SK-N-SH (cell line): ENCODE measurements around the gene DOCK3.

Source experiments
- CHD2 ChIP-seq: fragments of 150-350 bp; IDR thresholded peaks from 2 replicates; pipeline ENCODE4 v1.6.1; 2018; ENCODE audit warnings: low read length; ENCODE audit not compliant: partially characterized antibody
- EZH2phosphoT487 ChIP-seq: fragments of 200-600 bp; sonication (generic); IDR thresholded peaks from 2 replicates; pipeline ENCODE4 v1.6.1; 2017; ENCODE audit warnings: low read depth, mixed run types, mild to moderate bottlenecking, antibody characterized with exemption, moderate library complexity, borderline replicate concordance
- FOXM1 ChIP-seq: IDR thresholded peaks from 2 replicates; pipeline ENCODE4 v1.4.0; 2012; ENCODE audit warnings: low read depth, mild to moderate bottlenecking
- RCOR1 ChIP-seq: fragments of 150-350 bp; IDR thresholded peaks from 2 replicates; pipeline ENCODE4 v1.6.1; 2017; ENCODE audit warnings: antibody characterized with exemption, low read length
- SMC3 ChIP-seq: IDR thresholded peaks from 2 replicates; pipeline ENCODE4 v1.6.1; 2012; ENCODE audit warnings: low read depth, low read length, improper control_type of control experiment
- TAF1 ChIP-seq: IDR thresholded peaks from 2 replicates; pipeline ENCODE4 v1.6.1; 2012; ENCODE audit warnings: low read depth, mild to moderate bottlenecking, low read length, moderate library complexity, borderline replicate concordance
- TF ChIP-seq, protein P1 (sequence below): fragments of 200-600 bp; sonication (generic); IDR thresholded peaks from 2 replicates; pipeline ENCODE4 v1.6.1; 2017; ENCODE audit warnings: antibody characterized with exemption, mild to moderate bottlenecking, moderate library complexity
- TF ChIP-seq, protein P2 (sequence below): IDR thresholded peaks from 2 replicates; pipeline ENCODE4 v1.4.0; 2012; ENCODE audit warnings: low read depth, borderline replicate concordance
- TF ChIP-seq, protein P3 (sequence below): IDR thresholded peaks from 2 replicates; pipeline ENCODE4 v1.4.0; 2012; ENCODE audit warnings: low read depth, borderline replicate concordance

DNA sequence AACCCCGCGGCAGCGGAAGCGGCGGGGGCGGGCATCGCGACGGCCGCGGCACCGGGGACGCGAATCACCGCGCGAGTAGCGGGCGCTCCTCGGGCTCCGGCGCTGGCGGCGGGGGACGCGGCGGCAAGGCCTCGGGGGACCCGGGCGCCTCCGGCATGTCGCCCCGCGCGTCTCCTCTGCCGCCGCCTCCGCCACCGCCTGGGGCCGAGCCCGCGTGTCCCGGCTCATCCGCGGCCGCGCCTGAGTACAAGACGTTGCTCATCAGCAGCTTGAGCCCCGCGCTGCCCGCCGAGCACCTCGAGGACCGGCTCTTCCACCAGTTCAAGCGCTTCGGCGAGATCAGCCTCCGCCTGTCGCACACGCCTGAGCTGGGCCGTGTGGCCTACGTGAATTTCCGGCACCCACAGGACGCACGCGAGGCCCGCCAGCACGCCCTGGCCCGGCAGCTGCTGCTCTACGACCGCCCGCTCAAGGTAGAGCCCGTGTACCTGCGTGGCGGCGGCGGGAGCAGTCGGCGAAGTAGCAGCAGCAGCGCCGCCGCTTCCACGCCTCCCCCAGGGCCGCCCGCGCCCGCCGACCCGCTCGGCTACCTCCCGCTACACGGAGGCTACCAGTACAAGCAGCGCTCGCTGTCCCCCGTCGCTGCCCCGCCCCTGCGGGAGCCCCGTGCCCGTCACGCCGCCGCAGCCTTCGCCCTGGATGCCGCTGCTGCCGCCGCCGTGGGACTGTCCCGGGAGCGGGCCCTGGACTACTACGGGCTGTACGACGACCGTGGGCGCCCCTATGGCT is 717.0 kb downstream of the DOCK3 start:
- TF ChIP-seq, protein P1, sequence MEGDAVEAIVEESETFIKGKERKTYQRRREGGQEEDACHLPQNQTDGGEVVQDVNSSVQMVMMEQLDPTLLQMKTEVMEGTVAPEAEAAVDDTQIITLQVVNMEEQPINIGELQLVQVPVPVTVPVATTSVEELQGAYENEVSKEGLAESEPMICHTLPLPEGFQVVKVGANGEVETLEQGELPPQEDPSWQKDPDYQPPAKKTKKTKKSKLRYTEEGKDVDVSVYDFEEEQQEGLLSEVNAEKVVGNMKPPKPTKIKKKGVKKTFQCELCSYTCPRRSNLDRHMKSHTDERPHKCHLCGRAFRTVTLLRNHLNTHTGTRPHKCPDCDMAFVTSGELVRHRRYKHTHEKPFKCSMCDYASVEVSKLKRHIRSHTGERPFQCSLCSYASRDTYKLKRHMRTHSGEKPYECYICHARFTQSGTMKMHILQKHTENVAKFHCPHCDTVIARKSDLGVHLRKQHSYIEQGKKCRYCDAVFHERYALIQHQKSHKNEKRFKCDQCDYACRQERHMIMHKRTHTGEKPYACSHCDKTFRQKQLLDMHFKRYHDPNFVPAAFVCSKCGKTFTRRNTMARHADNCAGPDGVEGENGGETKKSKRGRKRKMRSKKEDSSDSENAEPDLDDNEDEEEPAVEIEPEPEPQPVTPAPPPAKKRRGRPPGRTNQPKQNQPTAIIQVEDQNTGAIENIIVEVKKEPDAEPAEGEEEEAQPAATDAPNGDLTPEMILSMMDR = no peak
- TF ChIP-seq CHD2 (no peak), EZH2phosphoT487 (no peak), TAF1 (no peak), SMC3 (no peak), RCOR1 (no peak), FOXM1 (no peak)
- TF ChIP-seq, protein P2, sequence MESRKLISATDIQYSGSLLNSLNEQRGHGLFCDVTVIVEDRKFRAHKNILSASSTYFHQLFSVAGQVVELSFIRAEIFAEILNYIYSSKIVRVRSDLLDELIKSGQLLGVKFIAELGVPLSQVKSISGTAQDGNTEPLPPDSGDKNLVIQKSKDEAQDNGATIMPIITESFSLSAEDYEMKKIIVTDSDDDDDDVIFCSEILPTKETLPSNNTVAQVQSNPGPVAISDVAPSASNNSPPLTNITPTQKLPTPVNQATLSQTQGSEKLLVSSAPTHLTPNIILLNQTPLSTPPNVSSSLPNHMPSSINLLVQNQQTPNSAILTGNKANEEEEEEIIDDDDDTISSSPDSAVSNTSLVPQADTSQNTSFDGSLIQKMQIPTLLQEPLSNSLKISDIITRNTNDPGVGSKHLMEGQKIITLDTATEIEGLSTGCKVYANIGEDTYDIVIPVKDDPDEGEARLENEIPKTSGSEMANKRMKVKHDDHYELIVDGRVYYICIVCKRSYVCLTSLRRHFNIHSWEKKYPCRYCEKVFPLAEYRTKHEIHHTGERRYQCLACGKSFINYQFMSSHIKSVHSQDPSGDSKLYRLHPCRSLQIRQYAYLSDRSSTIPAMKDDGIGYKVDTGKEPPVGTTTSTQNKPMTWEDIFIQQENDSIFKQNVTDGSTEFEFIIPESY = no peak
- TF ChIP-seq, protein P3, sequence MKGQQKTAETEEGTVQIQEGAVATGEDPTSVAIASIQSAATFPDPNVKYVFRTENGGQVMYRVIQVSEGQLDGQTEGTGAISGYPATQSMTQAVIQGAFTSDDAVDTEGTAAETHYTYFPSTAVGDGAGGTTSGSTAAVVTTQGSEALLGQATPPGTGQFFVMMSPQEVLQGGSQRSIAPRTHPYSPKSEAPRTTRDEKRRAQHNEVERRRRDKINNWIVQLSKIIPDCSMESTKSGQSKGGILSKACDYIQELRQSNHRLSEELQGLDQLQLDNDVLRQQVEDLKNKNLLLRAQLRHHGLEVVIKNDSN = no peak
